Hepatocyte (in vitro differentiated cells): Measurements from ENCODE around the gene SSB.

Experiments
- EZH2phosphoT487 ChIP-seq: fragments of 200-600 bp; sonication (generic); IDR thresholded peaks from one replicate; pipeline ENCODE4 v1.6.1; 2018; ENCODE audit warnings: antibody characterized with exemption, mild to moderate bottlenecking, low read depth, moderate library complexity; ENCODE audit not compliant: unreplicated experiment, severe bottlenecking
- TF ChIP-seq, protein P1 (sequence below): fragments of 200-600 bp; sonication (generic); IDR thresholded peaks from 2 replicates; pipeline ENCODE4 v1.5.1; 2016; ENCODE audit warnings: antibody characterized with exemption, mild to moderate bottlenecking; ENCODE audit not compliant: poor library complexity

DNA sequence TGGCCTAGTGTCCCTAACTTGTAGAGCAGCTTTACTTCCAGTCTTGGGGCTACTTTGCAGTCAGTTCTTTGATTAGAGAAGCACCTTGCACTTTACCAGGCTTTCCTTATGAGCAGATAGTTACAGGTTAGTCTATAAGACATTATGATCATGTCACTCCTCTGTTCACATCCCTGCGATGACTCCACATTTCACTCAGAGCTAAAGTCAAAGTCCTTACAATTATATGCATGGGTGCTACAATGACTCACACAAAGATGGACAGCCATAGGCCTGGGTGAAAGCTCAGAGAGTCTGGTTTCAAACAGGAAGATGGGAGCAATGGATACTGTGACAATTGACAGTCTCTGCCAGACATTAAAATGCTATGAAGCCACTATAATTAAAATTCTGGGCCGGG, 27.1 kb upstream of the SSB start:
- TF ChIP-seq, protein P1, sequence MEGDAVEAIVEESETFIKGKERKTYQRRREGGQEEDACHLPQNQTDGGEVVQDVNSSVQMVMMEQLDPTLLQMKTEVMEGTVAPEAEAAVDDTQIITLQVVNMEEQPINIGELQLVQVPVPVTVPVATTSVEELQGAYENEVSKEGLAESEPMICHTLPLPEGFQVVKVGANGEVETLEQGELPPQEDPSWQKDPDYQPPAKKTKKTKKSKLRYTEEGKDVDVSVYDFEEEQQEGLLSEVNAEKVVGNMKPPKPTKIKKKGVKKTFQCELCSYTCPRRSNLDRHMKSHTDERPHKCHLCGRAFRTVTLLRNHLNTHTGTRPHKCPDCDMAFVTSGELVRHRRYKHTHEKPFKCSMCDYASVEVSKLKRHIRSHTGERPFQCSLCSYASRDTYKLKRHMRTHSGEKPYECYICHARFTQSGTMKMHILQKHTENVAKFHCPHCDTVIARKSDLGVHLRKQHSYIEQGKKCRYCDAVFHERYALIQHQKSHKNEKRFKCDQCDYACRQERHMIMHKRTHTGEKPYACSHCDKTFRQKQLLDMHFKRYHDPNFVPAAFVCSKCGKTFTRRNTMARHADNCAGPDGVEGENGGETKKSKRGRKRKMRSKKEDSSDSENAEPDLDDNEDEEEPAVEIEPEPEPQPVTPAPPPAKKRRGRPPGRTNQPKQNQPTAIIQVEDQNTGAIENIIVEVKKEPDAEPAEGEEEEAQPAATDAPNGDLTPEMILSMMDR: no peak
- no peak for TF ChIP-seq EZH2phosphoT487
